SU-DHL-6 (cell line): Measurements from ENCODE around the gene BIVM.

Experiments
- H2AFZ ChIP-seq: fragments of 200-600 bp; sonication (generic); 2 replicates; pipeline ENCODE4 v1.6.1; 2014; ENCODE audit warnings: low read depth, mild to moderate bottlenecking, moderate library complexity, mixed read lengths, antibody characterized with exemption, low read length; ENCODE audit not compliant: severe bottlenecking
- H3F3A ChIP-seq: fragments of 200-600 bp; shearing (Covaris generic); 2 replicates; pipeline ENCODE4 v1.6.0; 2016; ENCODE audit warnings: antibody characterized with exemption, mild to moderate bottlenecking; ENCODE audit not compliant: insufficient read depth
- H3K27ac ChIP-seq: fragments of 200-600 bp; sonication (generic); 2 replicates; pipeline ENCODE4 v1.5.1; 2016; ENCODE audit warnings: low read depth, mild to moderate bottlenecking, low read length, moderate library complexity, mixed read lengths
- H3K27me3 ChIP-seq: fragments of 200-600 bp; sonication (generic), shearing (Covaris generic); 2 replicates; pipeline ENCODE4 v1.6.0; 2014; ENCODE audit warnings: mild to moderate bottlenecking, low read length
- H3K36me3 ChIP-seq: fragments of 200-600 bp; sonication (generic); 2 replicates; pipeline ENCODE4 v1.6.1; 2014; ENCODE audit warnings: mild to moderate bottlenecking, low read length, mixed read lengths
- H3K4me2 ChIP-seq: fragments of 300-600, 200-600 bp; shearing (Covaris generic), sonication (generic); 2 replicates; pipeline ENCODE4 v1.6.0; 2014; ENCODE audit warnings: low read length, low read depth, mild to moderate bottlenecking; ENCODE audit not compliant: poor library complexity, severe bottlenecking
- H3K4me3 ChIP-seq: fragments of 200-600 bp; sonication (generic); 2 replicates; pipeline ENCODE4 v1.5.1; 2014; ENCODE audit warnings: antibody characterized with exemption, low read length, mild to moderate bottlenecking, mixed read lengths; ENCODE audit not compliant: insufficient read depth, poor library complexity, severe bottlenecking
- H3K79me2 ChIP-seq: fragments of 200-600 bp; sonication (generic); 2 replicates; pipeline ENCODE4 v1.6.1; 2014; ENCODE audit warnings: mild to moderate bottlenecking, low read length, moderate library complexity; ENCODE audit not compliant: insufficient read depth
- H3K9ac ChIP-seq: fragments of 200-600 bp; sonication (generic); 2 replicates; pipeline ENCODE4 v1.7.0; 2014; ENCODE audit warnings: mild to moderate bottlenecking, low read length
- H3K9me2 ChIP-seq: fragments of 200-600 bp; sonication (generic); replicated peaks from 2 replicates; pipeline ENCODE4 v1.6.1; 2014; ENCODE audit warnings: low read length; ENCODE audit not compliant: insufficient read depth
- H3K9me3 ChIP-seq: fragments of 200-600 bp; sonication (generic); 2 replicates; pipeline ENCODE4 v1.6.1; 2014; ENCODE audit warnings: low read length, mixed read lengths; ENCODE audit not compliant: insufficient read depth
- H4K20me1 ChIP-seq: fragments of 200-600 bp; sonication (generic); 2 replicates; pipeline ENCODE4 v1.6.1; 2014; ENCODE audit warnings: low read depth, mild to moderate bottlenecking, antibody characterized with exemption, low read length, moderate library complexity, mixed read lengths
- EZH2phosphoT487 ChIP-seq: fragments of 200-600 bp; sonication (generic), shearing (Covaris generic); conservative IDR thresholded peaks from 2 replicates; pipeline ENCODE4 v1.6.1; 2018; ENCODE audit warnings: mild to moderate bottlenecking, antibody characterized with exemption, low read length, moderate library complexity, mixed read lengths
- TF ChIP-seq, protein P1 (sequence below): fragments of 200-600 bp; sonication (generic); IDR thresholded peaks from one replicate; pipeline ENCODE4 v1.5.1; 2017; ENCODE audit warnings: antibody characterized with exemption, mild to moderate bottlenecking, low read length, moderate library complexity; ENCODE audit not compliant: insufficient read depth, poor library complexity, severe bottlenecking

BIVM gene

GRCh38 chr13:102847272-102848234 lies 48.6 kb downstream of the BIVM start:
- Histone ChIP-seq H3K4me3 (peak overlapping the region; percentile 98), H4K20me1 (0 out of 2 replicates have a peak, but pooled peaks cover 8% of the 10 kb centered on the region), H3K27ac (peak overlapping the region; percentile 96), H3K9me2 (no peaks in the 10 kb centered on the region), H2AFZ (no peak overlapping the region), H3K36me3 (peaks cover 6% of the 10 kb centered on the region; the same call in 1 of the 2 replicates), H3F3A (peaks cover 13% of the 10 kb centered on the region), H3K4me2 (peak overlapping the region; percentile 92), H3K27me3 (no peaks in the 10 kb centered on the region), H3K9ac (peak overlapping the region; percentile 93), H3K79me2 (peaks cover 53% of the 10 kb centered on the region), H3K9me3 (no peaks in the 10 kb centered on the region)
- no peak for TF ChIP-seq EZH2phosphoT487
- TF ChIP-seq, protein P1, sequence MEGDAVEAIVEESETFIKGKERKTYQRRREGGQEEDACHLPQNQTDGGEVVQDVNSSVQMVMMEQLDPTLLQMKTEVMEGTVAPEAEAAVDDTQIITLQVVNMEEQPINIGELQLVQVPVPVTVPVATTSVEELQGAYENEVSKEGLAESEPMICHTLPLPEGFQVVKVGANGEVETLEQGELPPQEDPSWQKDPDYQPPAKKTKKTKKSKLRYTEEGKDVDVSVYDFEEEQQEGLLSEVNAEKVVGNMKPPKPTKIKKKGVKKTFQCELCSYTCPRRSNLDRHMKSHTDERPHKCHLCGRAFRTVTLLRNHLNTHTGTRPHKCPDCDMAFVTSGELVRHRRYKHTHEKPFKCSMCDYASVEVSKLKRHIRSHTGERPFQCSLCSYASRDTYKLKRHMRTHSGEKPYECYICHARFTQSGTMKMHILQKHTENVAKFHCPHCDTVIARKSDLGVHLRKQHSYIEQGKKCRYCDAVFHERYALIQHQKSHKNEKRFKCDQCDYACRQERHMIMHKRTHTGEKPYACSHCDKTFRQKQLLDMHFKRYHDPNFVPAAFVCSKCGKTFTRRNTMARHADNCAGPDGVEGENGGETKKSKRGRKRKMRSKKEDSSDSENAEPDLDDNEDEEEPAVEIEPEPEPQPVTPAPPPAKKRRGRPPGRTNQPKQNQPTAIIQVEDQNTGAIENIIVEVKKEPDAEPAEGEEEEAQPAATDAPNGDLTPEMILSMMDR: peak; percentile 60

- Histone ChIP-seq H2AFZ (no peak overlapping the region), H3K27ac (no peak overlapping the region), H3F3A (peaks cover 13% of the 10 kb centered on the region), H3K4me2 (no peak overlapping the region), H3K9me2 (no peaks in the 10 kb centered on the region), H3K9ac (no peak overlapping the region), H4K20me1 (0 out of 2 replicates have a peak, but pooled peaks cover 8% of the 10 kb centered on the region), H3K36me3 (peaks cover 14% of the 10 kb centered on the region; the same call in 1 of the 2 replicates), H3K4me3 (no peak overlapping the region), H3K79me2 (peaks cover 53% of the 10 kb centered on the region), H3K9me3 (no peaks in the 10 kb centered on the region), H3K27me3 (no peaks in the 10 kb centered on the region)
- TF ChIP-seq, protein P1: no peak
- TF ChIP-seq EZH2phosphoT487: no peak
These were observed 50.0 kb downstream of the BIVM start for GRCh38 chr13:102848956-102849355.

DNA sequence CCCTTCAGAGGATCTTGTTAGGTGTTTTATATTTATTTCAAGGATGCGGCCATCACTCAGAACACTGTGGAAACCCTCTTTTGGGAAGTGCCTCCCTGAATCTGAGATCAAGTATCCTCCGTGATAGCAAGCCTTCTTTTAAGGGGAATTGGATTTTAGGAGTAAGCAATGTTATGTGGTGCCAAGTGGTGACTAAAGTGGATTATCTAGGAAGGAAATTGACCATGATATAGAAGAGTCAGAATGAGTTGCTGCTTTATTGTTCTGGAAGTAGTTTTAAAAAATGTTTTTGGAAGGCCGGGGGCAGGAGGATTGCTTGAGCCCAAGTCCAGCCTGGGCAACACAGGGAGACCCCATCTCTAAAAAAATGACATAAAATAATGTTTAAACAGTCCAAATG lies 53.6 kb downstream of the BIVM start:
- TF ChIP-seq, protein P1: no peak
- TF ChIP-seq EZH2phosphoT487: no peak
- H3K9ac ChIP-seq: no peak overlapping the region

More for the DNA sequence above, 53.6 kb downstream of the BIVM start:
- Histone ChIP-seq H4K20me1 (0 out of 2 replicates have a peak, but pooled peaks cover 8% of the 10 kb centered on the region), H2AFZ (no peak overlapping the region), H3K27me3 (no peaks in the 10 kb centered on the region), H3K4me2 (no peak overlapping the region), H3K9me2 (no peaks in the 10 kb centered on the region), H3K9me3 (no peaks in the 10 kb centered on the region), H3F3A (no peaks in the 10 kb centered on the region), H3K27ac (no peak overlapping the region), H3K36me3 (peaks cover 29% of the 10 kb centered on the region), H3K4me3 (no peak overlapping the region), H3K79me2 (peaks cover 33% of the 10 kb centered on the region)
